Natural killer cell (primary cell): Measurements from ENCODE around the gene AURKAIP1. TPM values are rescaled to one million over a fixed set of nuclear protein-coding genes. Genes with fewer than 3 reads are reported as not detected.
A peak's percentile ranks its signal among the peaks of the same experiment; 100 is the strongest.

Experiments used
- ATAC-seq, 3 donors: fragments of 150-1000 bp in 2 of 3; fragments of 200-7000 bp in 1 of 3; cut with Tn5 transposase; 1 replicate in 1 of 3; 2 replicates in 2 of 3; pipeline ENCODE4 v1.10.0; 2021; ENCODE audit warnings: mild to moderate bottlenecking in 2 of 3, moderate library complexity in 2 of 3
- DNase-seq, 2 donors: peaks; one replicate each; pipeline versions ENCODE4 v3.0.0 to v3.0.0-alpha.2; 2013 to 2021; ENCODE audit warnings: mixed read lengths in 1 of 2
- H3K27ac ChIP-seq: one replicate; pipeline ENCODE4 v1.5.1; 2013; ENCODE audit warnings: mild to moderate bottlenecking, low read length
- H3K27me3 ChIP-seq: one replicate; pipeline ENCODE4 v1.6.1; 2013; ENCODE audit warnings: low read length; ENCODE audit not compliant: control insufficient read depth, insufficient read depth
- H3K36me3 ChIP-seq: one replicate; pipeline ENCODE4 v1.6.1; 2013; ENCODE audit warnings: low read length; ENCODE audit not compliant: control insufficient read depth, insufficient read depth
- H3K4me1 ChIP-seq: one replicate; pipeline ENCODE4 v1.6.1; 2013; ENCODE audit warnings: low read length; ENCODE audit not compliant: control insufficient read depth, insufficient read depth
- H3K4me3 ChIP-seq: one replicate; pipeline ENCODE4 v1.5.1; 2013; ENCODE audit warnings: low read length
- H3K9me3 ChIP-seq: one replicate; pipeline ENCODE4 v1.6.1; 2013; ENCODE audit warnings: low read length; ENCODE audit not compliant: control insufficient read depth, insufficient read depth
- H3K27ac Mint-ChIP-seq, 2 donors: one replicate each; pipeline ENCODE4 v1.8.0; 2022; ENCODE audit warnings: mild to moderate bottlenecking in 2 of 2, mixed read lengths in 2 of 2, moderate library complexity in 1 of 2
- H3K27me3 Mint-ChIP-seq, 2 donors: one replicate each; pipeline ENCODE4 v1.8.0; 2022; ENCODE audit warnings: low read depth in 2 of 2, mixed read lengths in 2 of 2
- H3K36me3 Mint-ChIP-seq: one replicate; pipeline ENCODE4 v1.8.0; 2022; ENCODE audit warnings: mixed read lengths
- H3K4me1 Mint-ChIP-seq, 2 donors: one replicate each; pipeline ENCODE4 v1.8.0; 2022; ENCODE audit warnings: mixed read lengths in 2 of 2
- H3K4me3 Mint-ChIP-seq: one replicate; pipeline ENCODE4 v1.8.0; 2022; ENCODE audit warnings: mild to moderate bottlenecking, moderate library complexity, mixed read lengths
- H3K9me3 Mint-ChIP-seq, 2 donors: one replicate each; pipeline ENCODE4 v1.8.0; 2022; ENCODE audit warnings: mixed read lengths in 2 of 2
- WGBS: methylation state at CpG from one replicate; pipeline ENCODE4 v1.1.7; 2013; ENCODE audit warnings: missing lambda C conversion rate; ENCODE audit not compliant: insufficient coverage; 5-methylcytosine and 5-hydroxymethylcytosine counted together
- intact Hi-C: fragments of 100-400 bp; cut with micrococcal nuclease; formaldehyde crosslinking; loops from one replicate; pipeline ENCODE4 v1.14.2; 2022
- total RNA-seq, 4 donors: library from RNA; stranded (reverse); fragments of 120-200 nt in 1 of 4; gene quantifications; one replicate each; pipeline versions ENCODE4 v1.2.3 to v1.2.4, GENCODE V29; 2013 to 2022
- TF ChIP-seq, protein P1 (sequence below): fragments of 200-600 bp; IDR thresholded peaks from one replicate; pipeline ENCODE4 v1.8.0; 2022; ENCODE audit warnings: antibody characterized with exemption

The AURKAIP1 gene
- total RNA-seq, 3 donors from 2014 or later (not counting 1 experiment from before 2014, with no cell fraction given), result 60.0 to 76.3 (median 64.6) TPM

DNA sequence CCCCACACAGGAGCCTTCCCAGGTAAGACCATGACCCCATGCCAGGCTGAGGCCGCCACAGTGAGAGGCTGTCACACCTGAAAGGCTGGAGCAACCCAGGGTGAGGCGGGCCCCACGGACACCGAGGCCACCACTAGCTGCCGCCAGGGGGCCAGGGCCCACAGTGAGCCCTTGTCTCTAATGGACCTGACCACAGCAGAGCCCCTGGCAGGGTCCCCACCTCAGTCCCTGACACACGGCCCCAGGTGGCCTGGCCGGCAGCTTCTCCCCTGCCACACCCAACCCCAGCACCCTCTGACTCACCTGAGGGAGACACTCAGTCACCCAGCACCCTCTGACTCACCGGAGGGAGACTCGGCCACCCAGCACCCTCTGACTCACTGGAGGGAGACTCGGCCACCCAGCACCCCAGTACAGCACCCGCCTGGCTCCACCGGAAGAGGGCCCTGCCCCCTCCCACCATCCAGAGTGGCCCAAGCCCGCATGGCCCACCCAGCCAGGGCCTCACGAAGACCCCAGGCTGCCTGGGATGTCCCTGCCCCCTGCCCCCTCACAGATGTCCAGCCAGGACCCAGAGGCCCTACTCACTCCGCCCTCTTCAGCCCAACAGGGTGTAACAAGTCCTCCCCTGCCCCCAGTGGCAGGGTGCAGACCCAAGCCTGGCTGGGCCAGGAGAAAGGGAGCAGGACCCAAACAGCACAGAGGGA lies 30.2 kb downstream of the AURKAIP1 start:
- WGBS, result 83% methylated on average over 15 of the region's 15 CpGs
- peaks cover 11% of the 10 kb centered on the region for H3K4me1 ChIP-seq
- Mint-ChIP-seq H3K4me3 (no peak overlapping the region), H3K27ac (no peak overlapping the region), H3K9me3 (no peaks in the 10 kb centered on the region), H3K4me1 (peaks cover 0 to 26% of the 10 kb centered on the region in 2 donors), H3K27me3 (no peaks in the 10 kb centered on the region), H3K36me3 (no peaks in the 10 kb centered on the region)
- H3K9me3 ChIP-seq, result no peaks in the 10 kb centered on the region
- no peak for DNase-seq
- intact Hi-C loops, result no loop called here
- H3K27ac ChIP-seq, result no peak overlapping the region
- peaks cover 2% of the 10 kb centered on the region for H3K36me3 ChIP-seq
- no peaks in the 10 kb centered on the region for H3K27me3 ChIP-seq
- no peak for ATAC-seq
- no peak overlapping the region for H3K4me3 ChIP-seq
- TF ChIP-seq, protein P1, sequence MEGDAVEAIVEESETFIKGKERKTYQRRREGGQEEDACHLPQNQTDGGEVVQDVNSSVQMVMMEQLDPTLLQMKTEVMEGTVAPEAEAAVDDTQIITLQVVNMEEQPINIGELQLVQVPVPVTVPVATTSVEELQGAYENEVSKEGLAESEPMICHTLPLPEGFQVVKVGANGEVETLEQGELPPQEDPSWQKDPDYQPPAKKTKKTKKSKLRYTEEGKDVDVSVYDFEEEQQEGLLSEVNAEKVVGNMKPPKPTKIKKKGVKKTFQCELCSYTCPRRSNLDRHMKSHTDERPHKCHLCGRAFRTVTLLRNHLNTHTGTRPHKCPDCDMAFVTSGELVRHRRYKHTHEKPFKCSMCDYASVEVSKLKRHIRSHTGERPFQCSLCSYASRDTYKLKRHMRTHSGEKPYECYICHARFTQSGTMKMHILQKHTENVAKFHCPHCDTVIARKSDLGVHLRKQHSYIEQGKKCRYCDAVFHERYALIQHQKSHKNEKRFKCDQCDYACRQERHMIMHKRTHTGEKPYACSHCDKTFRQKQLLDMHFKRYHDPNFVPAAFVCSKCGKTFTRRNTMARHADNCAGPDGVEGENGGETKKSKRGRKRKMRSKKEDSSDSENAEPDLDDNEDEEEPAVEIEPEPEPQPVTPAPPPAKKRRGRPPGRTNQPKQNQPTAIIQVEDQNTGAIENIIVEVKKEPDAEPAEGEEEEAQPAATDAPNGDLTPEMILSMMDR, result no peak

DNA sequence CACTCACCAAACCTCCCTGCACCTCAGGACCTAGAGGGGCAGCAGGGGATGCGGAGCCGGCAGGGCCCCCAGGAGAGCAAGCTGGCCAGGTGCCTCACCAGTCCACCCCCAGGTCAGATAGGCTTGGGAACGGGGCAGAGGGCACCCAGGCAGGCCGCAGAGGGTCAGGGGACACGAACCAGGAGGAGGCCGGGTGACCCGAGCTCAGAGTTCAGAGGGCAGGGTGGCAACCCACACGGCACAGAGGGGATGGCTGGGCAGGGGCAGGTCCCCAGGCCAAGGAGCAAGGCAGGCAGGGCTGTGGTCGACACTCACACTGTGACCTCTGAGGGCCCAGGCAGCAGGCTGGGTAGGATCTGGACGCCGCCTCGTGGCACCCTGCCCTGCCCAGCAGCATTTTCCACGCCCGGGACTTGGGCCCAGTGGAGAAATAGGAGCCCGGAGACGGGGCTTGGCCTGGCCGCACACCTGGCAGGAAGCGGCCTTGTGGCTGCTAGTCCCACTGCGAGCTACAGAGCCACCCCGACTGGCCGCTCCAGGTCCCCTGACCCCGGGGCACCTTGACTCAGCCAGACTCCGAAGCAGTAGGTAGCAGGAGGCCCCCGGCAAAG lies 31.1 kb downstream of the AURKAIP1 start:
- H3K36me3 Mint-ChIP-seq, result no peaks in the 10 kb centered on the region
- intact Hi-C loops, result no loop called here
- 90% methylated on average over 24 of the region's 24 CpGs for whole genome bisulfite sequencing

DNA sequence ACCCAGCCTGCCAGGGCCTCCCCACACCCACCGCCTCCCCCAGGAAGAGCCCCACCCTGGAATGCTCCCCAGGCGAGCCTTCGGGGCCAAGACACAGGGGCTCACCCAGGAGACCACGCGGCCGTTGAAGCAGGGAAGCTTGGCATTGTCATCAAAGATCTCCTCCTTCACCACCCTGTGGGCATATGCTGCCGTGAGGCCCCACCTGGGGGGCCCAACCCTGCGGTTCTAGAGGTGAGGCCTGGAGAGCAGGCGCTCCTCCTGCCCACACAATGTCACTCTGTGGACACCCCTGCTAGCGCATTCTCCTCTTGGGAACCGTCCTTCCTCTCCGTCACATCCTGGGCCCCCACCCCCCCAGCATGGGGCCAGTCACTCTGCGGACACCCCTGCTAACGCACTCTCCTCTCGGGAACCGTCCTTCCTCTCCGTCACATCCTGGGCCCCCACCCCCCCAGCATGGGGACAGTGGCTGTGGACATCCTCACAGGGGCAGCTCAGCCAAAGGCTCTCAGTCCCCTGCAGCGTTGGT lies 32.4 kb downstream of the AURKAIP1 start:
- ATAC-seq (no peak), DNase-seq (no peak)
- no peak overlapping the region for H3K4me3 Mint-ChIP-seq
- no peaks in the 10 kb centered on the region for H3K36me3 Mint-ChIP-seq
- no peaks in the 10 kb centered on the region for H3K9me3 Mint-ChIP-seq
- Histone ChIP-seq H3K9me3 (no peaks in the 10 kb centered on the region), H3K4me1 (peaks cover 3% of the 10 kb centered on the region), H3K4me3 (no peak overlapping the region), H3K36me3 (peaks cover 2% of the 10 kb centered on the region), H3K27ac (no peak overlapping the region), H3K27me3 (no peaks in the 10 kb centered on the region)
- no peaks in the 10 kb centered on the region for H3K27me3 Mint-ChIP-seq
- H3K27ac Mint-ChIP-seq, result peak overlapping the region in 1 of 2 donors; percentile 33
- TF ChIP-seq, protein P1, result no peak
- 90% methylated on average over 18 of the region's 18 CpGs for WGBS
- intact Hi-C loops, result no loop called here
- peaks cover 0 to 19% of the 10 kb centered on the region in 2 donors for H3K4me1 Mint-ChIP-seq

More for the DNA sequence above, 31.1 kb downstream of the AURKAIP1 start:
- no peak overlapping the region for H3K4me3 Mint-ChIP-seq
- no peak overlapping the region for H3K4me3 ChIP-seq
- H3K27ac Mint-ChIP-seq, result peak overlapping the region in 1 of 2 donors; percentile 33
- peaks cover 11% of the 10 kb centered on the region for H3K4me1 ChIP-seq
- H3K4me1 Mint-ChIP-seq, result peaks cover 0 to 26% of the 10 kb centered on the region in 2 donors
- ATAC-seq (no peak), DNase-seq (no peak)
- no peaks in the 10 kb centered on the region for H3K9me3 Mint-ChIP-seq
- peaks cover 2% of the 10 kb centered on the region for H3K36me3 ChIP-seq
- H3K27ac ChIP-seq, result no peak overlapping the region
- no peaks in the 10 kb centered on the region for H3K27me3 Mint-ChIP-seq
- no peaks in the 10 kb centered on the region for H3K9me3 ChIP-seq
- no peaks in the 10 kb centered on the region for H3K27me3 ChIP-seq
- TF ChIP-seq, protein P1, result no peak
